Measurements from ENCODE around the gene VWA3B.
"Not testable (repeated sequence)": the region's sequence is repeated elsewhere in the genome, so short reads cannot be mapped to it uniquely, and the experiment has no call there.

VWA3B gene

DNA sequence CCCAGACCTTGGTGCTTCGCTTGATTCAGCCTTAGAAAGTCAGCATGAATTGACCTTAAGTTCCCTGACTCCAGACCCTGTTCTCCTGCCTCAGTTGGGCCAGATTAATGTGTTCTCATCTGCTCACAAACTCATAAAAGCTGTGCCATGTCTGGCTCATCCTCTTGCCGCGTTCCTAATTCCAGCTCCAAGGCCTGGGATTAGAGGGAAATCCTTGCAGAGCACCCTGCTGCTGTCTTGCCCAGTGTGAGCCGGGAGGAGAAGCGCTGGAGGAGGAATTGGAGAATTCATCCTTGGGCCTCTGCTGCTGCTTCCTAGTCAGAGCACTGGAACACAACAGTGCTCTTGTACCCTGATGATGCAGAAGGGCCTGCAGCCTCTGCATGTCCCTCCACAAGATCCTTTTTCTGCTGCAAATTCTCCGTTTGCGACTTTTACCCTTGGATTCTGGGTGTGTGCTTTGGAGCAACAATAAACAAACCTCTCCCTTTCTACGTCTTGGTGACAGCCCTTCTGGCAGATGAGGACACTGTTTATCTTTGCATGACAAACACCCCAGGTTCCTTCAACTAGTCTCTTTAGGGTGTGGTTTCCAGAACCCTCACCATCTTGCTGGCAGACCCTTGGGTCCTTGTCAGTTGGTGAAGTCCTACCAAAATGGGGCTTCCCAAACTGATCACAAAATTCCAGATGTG lies 212.4 kb downstream of the VWA3B start:
- no peak for DNase-seq

DNA sequence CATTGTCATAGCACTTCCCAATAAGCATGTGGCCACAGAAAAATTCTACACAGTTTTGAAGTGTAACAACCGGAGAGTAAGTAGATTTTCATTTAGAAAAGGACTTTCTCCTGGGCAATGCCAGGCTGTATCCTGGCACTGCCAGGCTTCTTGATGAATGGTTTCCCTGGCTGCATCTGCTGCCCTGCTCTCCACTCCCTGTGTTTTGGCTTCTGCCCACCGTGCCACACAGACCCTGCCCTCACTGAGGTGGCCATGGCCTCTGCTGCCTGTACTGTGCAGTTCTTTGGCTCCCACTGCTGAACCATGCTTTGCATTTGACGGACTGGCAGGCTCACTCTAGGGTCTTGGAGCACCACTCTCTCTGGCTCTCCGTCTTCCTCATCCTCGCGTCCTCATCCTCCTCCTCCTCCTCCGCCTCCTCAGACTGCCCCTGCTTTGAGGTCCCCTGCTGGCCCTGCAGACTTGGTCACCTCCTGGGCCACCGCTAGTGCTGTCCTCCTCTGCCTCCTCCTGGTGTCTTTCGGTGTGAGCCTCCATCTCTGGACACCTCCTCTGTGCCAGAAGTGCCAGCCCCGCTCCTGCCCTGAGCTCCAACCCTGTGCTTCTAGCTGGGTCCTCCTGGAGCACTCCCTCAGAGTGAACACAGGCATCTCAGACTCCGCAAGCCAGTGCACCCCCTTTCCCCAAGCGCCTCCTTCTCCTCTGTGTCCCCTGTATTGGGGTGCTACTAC lies 213.3 kb downstream of the VWA3B start:
- no peak for DNase-seq

DNA sequence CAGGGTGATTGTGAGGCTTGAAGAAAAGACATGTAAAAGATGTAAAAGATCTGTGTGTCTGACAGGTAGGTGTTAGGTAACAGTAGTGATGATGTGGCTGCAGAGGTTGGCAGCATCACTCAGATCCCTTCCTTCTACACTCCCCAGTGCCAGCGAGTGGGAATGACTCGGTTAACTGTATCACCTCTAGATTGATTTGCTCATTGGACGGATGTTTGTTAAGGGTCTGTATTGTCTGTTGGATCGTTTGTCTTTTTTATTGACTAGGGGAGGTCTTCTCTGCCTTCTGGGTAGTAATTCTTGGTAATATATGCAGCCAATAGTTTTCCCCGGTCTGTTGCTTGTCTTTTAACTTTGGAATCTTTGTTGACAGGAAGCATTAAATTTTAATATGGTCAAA lies 214.5 kb downstream of the VWA3B start:
- no peak for DNase-seq

DNA sequence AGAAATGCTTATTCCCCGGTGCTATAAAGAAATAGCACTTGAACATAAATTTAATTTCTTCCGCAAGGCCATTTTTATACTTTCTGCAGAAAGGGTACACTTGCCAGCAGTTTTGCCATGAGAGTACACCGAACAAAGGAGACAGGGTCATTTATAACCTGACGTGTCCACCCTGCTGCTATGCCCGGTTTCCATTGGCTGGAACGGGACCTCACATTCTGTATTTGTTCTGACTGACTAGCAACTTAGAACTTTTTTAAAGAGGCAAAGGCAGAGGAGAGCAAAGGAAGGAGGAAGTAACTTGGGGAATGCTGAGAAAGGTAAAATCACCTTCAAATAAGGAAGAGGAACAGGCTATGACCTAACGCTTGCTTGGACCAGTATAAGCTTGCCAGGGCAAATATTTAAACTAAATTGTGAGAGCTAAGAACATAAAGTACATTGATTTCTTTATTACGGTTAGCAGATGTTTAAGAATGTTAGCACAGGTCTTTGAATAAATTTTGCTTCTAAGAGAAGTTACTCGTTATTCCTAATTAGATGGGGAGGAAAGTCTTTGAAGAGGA lies 220.2 kb downstream of the VWA3B start:
- not testable (repeated sequence) for DNase-seq

DNA sequence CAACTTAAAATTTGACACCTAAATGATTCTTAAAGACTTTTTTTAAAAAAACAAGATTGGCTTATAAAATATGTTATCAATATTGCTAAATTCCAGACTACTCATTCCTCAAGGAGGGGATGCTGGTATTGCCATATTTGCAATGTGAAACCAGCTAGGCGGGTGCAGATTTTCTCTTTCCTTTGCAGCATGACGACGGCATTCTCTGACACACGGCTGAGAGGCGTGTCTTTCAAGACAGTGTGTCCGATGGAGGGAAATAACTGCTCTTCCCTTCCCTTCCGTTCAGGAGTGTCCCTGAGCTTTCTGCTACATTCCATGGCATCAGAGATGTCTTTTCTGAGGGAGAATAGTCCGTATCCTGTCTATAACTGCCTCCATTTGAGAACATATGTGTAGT lies 221.1 kb downstream of the VWA3B start:
- DNase-seq = no peak

DNA sequence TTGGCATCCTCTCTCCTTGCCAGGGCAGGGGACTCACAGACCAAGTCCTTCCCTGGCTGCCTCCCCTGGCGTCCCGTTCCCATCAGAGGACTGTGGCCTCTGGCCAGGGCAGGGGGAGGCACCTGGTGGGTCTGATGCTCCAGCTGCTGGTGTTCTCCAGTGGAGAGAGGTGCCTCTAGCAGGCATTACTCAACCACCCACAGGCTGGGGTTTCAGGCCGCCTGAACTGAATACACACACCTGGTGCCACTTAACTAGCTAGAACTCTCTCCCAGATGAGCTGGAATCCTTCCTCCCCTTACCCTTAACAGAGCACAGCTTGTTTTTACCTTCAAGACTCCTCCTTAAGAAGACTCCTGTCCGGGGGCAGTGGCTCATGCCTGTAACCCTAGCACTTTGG lies 221.6 kb downstream of the VWA3B start:
- no peak for DNase-seq

DNA sequence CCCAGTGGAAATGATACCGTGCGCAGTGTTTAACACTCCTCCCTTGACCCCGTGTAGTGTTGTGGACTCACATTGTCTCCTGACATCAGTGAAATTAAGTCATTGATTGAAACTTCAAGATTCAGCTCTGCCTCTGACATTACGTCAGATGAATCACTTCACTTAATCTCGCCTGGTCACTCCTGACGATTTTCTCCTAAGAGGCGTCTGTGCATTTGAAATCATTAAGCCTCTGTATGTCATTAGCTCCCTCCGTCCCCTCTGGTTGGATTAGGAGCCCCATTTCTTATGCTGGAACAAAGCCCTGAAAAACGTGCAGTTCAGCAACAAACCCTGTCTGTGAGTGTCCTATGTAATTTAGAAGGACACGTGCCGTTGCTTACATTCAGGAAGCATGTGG lies 222.6 kb downstream of the VWA3B start:
- no peak for DNase-seq

DNA sequence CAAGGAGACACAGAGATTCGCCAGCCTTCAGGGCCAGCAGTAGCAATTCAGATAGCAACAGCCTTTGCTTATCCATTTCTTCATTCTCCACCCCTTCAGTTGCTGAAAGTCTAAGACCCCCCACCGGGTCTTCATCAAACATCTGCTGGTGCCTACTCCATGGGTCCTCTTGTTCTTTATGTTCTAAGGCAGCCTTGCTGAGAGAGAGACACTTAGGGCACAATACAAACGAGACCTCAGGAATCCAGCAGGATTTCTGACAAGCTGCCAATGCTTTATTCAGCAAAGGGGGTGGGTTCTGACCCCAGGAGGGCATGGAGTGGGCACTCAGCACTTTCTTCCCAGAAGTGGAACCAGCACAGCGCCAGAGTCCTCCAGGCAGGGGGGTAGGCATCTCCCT lies 223.0 kb downstream of the VWA3B start:
- no peak for DNase-seq

DNA sequence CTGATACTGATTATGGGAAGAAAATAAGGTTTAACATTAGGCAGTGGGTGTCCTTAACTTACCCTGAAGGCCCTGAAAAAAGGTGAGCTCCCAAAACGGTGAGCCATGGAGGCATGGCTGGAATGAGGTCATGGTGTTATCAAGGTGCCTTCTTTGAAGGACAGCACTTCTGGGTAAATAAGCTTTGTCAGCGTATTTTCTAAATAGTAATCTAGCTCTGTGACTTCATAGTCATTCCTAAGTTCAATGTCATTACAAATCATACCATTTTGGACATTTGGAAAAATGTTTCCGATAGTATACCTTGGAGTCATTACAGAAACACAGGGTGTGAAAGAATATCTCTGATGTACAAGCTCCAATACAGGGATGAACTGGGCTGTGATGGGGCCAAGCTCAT lies 224.1 kb downstream of the VWA3B start:
- DNase-seq = no peak

DNA sequence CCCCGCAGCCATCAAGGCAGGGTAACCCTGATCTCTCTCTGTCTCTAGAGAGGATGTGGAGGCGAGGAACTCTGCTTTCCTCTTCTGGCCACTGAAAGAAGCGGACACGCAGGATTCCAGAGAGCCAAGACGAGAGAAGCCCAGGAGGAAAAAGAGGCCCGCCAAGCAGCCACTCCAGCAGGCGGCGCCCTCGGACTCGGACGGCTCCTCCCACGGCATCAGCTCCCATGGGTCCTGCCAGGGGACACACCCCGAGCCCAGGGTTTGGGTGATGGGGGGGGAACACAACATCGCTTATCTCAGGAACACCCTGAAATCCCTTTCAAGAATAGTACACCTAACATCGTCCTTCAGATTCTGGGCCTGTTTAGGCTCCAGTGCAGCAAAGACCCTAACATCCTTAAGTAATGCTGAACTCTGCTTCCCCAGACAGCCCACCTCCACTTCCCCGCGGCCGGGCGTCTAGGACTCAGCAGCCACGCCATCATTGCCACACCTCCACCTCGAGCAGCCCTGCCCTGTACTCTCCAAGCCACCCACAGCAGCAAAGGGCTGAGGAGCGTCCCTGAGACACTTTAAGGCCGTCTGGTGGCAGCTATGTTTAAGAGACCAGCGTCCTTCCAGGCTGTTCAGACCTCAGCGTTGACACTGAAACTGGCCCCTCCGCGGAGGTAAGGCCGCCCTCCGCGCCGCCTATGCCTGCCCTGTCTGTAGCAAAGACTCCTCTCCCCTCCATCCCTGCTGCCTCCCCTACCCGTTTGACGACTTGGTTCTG lies 225.0 kb downstream of the VWA3B start:
- DNase-seq = no peak

DNA sequence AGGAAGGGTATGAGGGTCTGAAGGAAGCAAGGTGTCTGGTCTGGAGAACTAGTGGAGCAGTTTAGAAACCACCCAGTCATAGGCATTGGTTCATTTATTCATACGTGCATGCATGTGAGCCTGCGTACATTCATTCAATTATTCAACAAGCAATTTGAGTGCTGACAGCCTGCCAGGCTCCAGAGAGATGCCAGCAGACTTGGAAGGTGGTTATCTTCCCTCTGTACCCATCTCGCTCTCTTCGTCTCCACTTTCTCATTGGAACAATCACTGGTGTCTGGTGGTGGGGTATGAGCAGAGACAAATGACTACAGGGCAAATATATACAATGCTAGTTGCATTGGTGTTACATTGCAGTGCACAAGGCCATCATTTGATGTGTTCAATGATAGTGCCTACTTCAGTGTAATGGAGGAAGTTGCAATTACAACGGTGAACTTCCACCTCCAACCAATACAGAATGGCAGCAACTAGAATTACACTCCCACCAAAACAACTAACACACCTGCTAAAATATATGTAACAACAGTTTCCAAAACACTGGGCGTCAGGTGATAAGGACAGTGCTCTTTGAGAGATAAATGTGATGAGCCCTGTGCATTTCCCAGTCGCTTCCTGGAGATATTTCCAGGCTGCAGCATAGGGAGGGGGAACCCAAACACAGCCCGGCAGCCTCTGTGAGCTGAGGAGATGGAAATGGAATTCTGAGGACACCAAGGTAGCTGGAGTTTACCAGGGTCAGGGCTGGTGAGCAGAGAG lies 226.7 kb downstream of the VWA3B start:
- DNase-seq = no peak

DNA sequence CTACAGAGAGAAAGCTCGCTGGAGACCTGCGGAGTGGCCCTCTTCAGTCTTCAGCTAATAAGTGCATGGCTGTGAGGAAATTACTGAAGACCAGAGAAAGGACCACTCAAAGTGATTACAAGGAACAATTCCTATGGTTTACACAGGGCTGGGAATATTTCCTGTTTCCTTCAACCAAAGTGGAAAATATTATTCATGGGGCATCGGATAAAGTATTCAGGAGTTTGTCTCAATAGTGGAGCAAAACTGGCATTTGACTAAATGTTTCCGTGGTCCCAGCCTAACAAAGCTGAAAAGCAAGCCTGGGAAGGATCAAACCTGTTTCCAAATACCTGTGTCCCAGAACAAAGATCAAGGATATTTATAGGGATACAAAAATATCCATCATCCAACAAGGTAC lies 227.3 kb downstream of the VWA3B start:
- no peak for DNase-seq

DNA sequence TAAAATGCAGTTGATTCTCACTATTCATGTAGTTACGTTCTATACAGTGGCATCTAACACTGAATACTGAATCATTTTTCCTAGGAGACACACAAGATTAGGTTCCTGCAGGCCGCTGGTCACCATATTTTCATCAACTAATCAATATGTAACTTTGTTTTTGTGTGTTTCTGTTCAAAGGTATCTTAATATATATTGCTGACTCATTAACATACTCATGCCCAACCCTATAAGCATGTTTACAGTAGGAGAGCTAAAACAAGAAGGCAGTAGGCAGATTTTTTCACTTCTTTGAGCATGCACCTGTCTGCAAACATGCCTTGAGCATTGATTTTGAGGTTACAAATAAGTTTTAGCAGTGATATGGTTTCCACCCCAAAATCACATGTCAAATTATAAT lies 229.0 kb downstream of the VWA3B start:
- DNase-seq = no peak

DNA sequence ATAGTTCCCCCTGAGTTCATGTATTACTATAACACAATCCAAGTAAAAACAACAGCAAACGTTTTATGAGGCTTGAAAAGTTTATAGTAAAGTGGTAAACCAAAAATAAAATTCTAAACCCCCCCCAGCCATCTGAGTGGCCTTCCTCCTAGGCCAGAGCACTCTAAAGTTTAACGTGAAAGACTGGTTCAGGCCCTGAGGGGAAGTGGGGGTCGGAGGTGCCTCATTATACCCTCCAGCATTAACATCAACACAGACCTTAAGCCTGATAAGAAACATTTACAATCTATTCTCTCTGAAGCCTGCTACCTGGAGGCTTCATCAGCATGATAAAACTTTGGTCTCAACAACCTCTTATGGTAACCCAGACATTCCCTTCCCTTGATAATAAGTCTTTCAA lies 230.2 kb downstream of the VWA3B start:
- DNase-seq = no peak

DNA sequence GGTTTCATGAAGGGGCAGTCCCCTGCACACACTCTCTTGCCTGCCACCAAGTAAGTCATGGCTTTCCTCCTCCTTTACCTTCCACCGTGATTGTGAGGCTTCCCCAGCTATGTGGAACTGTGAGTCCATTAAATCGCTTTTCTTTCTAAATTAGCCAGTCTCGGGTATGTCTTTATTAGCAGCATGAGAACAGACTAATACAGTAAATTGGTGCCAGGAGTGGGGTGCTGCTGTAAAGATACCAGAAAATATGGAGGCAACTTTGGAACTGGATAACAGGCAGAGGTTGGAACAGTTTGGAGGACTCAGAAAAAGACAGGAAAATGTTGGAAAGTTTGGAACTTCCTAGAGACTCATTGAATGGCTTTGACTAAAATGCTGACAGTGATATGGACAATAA lies 233.2 kb downstream of the VWA3B start:
- not testable (repeated sequence) for DNase-seq

DNA sequence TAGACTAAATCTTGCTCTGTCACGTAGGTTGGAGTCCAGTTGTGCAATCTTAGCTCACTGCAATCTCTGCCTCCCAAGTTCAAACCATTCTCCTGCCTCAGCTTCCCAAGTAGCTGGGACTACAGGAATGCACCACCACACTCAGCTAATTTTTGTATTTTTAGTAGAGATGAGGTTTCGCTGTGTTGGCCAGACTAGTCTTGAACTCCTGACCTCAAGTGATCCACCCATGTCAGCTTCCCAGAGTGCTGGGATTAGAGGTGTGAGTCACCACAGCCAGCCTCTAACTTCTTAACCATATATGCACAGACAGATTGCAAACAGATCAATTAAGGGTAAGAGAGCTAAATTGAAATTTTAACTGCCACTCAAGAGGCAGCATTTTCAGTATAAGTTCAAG lies 237.2 kb downstream of the VWA3B start:
- DNase-seq = no peak

DNA sequence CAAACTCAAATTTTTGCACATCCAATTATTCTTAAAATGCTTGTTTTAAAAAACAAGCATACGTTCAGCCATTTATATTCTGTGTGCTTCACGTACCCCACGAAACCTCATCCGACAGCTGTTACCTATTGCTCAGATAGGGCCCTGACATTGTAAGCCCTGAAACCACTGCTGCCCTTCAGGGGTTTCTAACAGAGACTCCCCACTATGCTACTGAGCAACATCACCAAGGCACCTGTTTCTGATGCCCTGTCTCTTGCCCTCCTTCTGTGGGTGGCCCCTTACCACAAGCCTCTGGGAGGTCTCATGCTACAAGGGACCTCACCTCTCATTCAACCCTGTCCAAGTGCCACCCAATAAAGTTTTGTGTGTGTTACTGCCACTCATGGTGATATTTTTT lies 240.8 kb downstream of the VWA3B start:
- DNase-seq = no peak

DNA sequence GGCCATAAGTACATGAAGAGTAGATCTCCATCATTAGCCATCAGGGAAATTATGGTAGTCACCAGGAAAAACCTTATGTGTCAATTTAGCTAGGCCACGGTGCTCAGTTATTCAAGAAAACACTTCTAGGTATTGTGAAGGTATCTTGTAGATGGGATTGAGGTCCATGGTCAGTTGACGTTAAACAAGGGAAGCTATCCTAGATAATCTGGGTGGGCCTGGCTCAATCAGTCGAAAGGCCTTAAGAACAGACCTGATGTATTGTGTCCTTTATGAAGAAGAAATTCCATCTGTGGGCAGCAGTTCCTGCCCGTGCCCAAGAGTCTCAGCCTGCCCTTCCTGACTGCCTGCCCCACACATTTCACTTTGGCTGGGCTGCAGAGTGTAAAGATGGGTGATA lies 242.6 kb downstream of the VWA3B start:
- no peak for DNase-seq

DNA sequence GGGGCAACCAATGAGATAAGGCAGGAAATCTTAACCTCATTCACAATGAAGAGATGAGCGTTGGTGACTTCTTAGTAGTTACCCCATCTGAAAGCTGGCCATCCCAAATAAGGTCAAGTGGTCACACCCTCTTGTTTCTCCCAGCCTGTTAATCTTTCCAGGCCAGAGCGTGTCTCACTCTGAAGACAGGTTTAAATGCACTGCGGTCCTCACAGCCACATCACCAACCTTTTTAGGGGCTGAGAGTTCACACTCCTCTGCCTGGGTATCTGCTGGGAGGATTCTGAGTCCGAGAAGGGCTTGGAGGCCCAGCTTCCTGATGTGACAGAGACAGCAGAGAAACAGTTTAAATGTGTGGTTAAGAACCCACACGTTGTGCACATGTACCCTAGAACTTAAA lies 246.0 kb downstream of the VWA3B start:
- no peak for DNase-seq

DNA sequence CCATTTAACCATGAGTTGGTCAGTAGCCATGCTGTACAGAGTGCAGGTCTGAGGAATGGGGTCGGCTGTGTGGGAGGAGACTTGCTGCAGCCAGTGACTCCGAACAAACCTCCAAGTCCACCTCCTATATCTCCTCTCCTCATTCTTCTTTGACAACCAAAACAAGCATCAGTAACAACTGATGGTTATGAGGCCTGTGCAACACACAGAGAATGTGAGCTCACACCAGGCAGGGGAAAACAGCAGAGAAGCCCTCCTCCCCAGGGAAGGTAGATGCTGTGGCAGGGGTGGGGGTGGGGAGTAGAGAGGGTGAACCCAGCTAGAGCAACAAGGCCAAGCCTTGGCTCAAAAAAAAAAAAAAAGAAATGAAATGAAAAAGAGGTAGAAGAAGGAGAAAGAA lies 247.0 kb downstream of the VWA3B start:
- DNase-seq = no peak

DNA sequence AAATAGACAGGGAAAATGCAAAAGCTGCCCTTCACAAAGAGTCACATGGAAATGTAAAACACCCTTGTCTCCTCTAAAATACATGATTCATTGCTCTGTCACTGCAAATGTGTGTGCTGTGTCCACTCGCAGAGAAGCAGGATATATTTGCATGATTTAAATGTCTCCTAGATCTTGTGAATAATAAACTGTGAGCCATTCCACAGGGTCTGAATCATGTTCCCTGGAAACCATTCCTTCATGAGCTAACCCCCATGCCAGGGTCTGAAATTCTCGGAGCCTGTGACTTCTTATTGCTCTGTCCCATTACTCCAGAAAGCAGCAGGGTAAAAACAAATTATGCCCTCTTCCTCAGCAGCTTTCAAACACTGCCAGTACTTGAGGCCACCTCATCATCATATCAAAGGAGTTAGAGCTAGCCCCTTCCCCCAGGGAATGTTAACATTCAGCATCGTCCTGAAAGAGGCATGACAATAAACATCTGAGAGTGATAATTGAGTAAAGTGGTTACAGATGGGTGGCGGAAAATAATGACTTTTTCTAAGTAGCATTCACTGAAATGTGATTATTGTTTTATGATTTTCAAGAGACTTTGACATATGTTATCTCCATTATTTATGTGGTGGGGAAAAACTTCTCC lies 247.6 kb downstream of the VWA3B start:
- no peak for DNase-seq

DNA sequence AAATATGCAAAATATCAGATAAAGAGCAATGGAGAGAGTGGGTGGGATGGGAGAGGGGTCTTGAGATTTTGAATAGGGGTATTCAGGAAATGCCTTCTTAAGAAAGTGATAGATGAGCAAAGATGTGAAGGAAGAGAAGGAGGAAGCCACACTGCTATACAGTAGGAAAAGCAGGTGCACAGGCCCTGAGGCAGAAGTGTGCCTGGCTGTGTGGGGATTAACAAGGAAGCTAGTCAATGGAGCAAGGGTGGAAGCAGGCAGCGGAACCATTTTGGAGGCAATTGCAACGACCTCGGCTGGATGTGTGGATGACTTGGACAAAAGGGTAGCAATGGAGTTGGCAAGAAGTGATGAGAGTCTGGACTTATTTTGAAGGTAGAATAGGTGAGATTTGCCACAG lies 248.3 kb downstream of the VWA3B start:
- no peak for DNase-seq

Data from activated T-cell treated with anti-CD3 and anti-CD28 coated beads, Interleukin-2, amount 50 U/mL, for 48 hours (primary cell).